GM12878 (cell line): ENCODE data around the gene REPS1. TPM values are rescaled to one million over a fixed set of nuclear protein-coding genes. Genes with fewer than 3 reads are reported as not detected.

ENCODE experiments used
- ASH2L ChIP-seq: fragments of 300-600, 200-600 bp; sonication (generic); IDR thresholded peaks from 2 replicates; pipeline ENCODE4 v1.6.1; 2017; ENCODE audit warnings: low read depth, mild to moderate bottlenecking, borderline replicate concordance
- BCL11A ChIP-seq: IDR thresholded peaks from 2 replicates; pipeline ENCODE4 v1.6.1; 2011; ENCODE audit warnings: low read depth, low read length
- BCL3 ChIP-seq: IDR thresholded peaks from 2 replicates; pipeline ENCODE4 v1.6.1; 2011; ENCODE audit warnings: borderline replicate concordance, low read depth, mild to moderate bottlenecking, moderate library complexity, low read length; ENCODE audit not compliant: insufficient read depth, poor library complexity, severe bottlenecking
- CBX3 ChIP-seq: fragments of 200-600 bp; sonication (generic); IDR thresholded peaks from 2 replicates; pipeline ENCODE4 v1.6.1; 2016; ENCODE audit warnings: low read depth, borderline replicate concordance
- CREM ChIP-seq: IDR thresholded peaks from 2 replicates; pipeline ENCODE4 v1.6.1; 2014; ENCODE audit warnings: antibody characterized with exemption, low read depth
- EGR1 ChIP-seq, 2 experiments: IDR thresholded peaks; 1 replicate in 1 of 2; 2 replicates in 1 of 2; pipeline ENCODE4 v1.6.1; 2011 to 2012; ENCODE audit warnings: low read depth in 2 of 2, low read length in 2 of 2, borderline replicate concordance in 1 of 2, mild to moderate bottlenecking in 1 of 2, moderate library complexity in 1 of 2
- POLR2AphosphoS2 ChIP-seq: IDR thresholded peaks from 2 replicates; pipeline ENCODE4 v1.6.1; 2011; ENCODE audit warnings: low read depth, mild to moderate bottlenecking, low read length, improper control_type of control experiment, moderate library complexity
- POLR2AphosphoS5 ChIP-seq: IDR thresholded peaks from 2 replicates; pipeline ENCODE4 v1.6.1; 2011; ENCODE audit warnings: mild to moderate bottlenecking, low read length, inconsistent platforms
- RAD51 ChIP-seq: fragments of 450-650 bp; IDR thresholded peaks from 2 replicates; pipeline ENCODE4 v1.6.1; 2016; ENCODE audit warnings: moderate library complexity, mild to moderate bottlenecking, inconsistent platforms
- SIX5 ChIP-seq: IDR thresholded peaks from 2 replicates; pipeline ENCODE4 v1.6.1; 2011; ENCODE audit warnings: mild to moderate bottlenecking, low read depth, low read length, moderate library complexity; ENCODE audit not compliant: severe bottlenecking
- TCF3 ChIP-seq: IDR thresholded peaks from 2 replicates; pipeline ENCODE4 v1.6.1; 2012; ENCODE audit warnings: low read depth, mild to moderate bottlenecking, low read length, borderline replicate concordance; ENCODE audit not compliant: insufficient read depth
- WRNIP1 ChIP-seq: IDR thresholded peaks from 2 replicates; pipeline ENCODE4 v1.6.1; 2011; ENCODE audit warnings: low read depth, low read length, improper control_type of control experiment, borderline replicate concordance
- ZBED1 ChIP-seq: IDR thresholded peaks from 2 replicates; pipeline ENCODE4 v1.6.1; 2016; ENCODE audit warnings: borderline replicate concordance
- ZBTB11 ChIP-seq: fragments of 450-650 bp; formaldehyde crosslinking; IDR thresholded peaks from 2 replicates; pipeline ENCODE4 v1.5.0; 2022; ENCODE audit warnings: mild to moderate bottlenecking, missing genetic modification characterization
- ZBTB33 ChIP-seq: fragments of 450-650 bp; IDR thresholded peaks from 2 replicates; pipeline ENCODE4 v1.6.1; 2017; ENCODE audit warnings: mild to moderate bottlenecking
- ZSCAN29 ChIP-seq: fragments of 450-650 bp; IDR thresholded peaks from 2 replicates; pipeline ENCODE4 v1.6.1; 2017; ENCODE audit warnings: mild to moderate bottlenecking, moderate library complexity
- polyA plus RNA-seq, 11 experiments: library from polyadenylated mRNA; depleted of rRNA in 4 of 11; unstranded in 6 of 11; stranded (reverse) in 5 of 11; fragments of >200 nt; fragmentation: Nextera tagmentation in 4 of 11; fragmentation: Illumina TruSeq in 1 of 11; extraction: Ambion mirVana in 4 of 11; extraction: Trizol in 1 of 11; gene quantifications; 1 replicate in 1 of 11; 2 replicates in 10 of 11; pipeline versions ENCODE4 v1.2.1 to v1.2.3, GENCODE V29; 2011 to 2016; ENCODE audit warnings: inconsistent platforms in 2 of 11, missing spikeins in 2 of 11, low read depth in 1 of 11
- total RNA-seq, 4 experiments: library from RNA; depleted of rRNA in 3 of 4; stranded (reverse); fragments of >200 nt in 3 of 4; fragmentation: Illumina TruSeq in 1 of 4; extraction: Trizol in 1 of 4; gene quantifications; 2 replicates each; pipeline versions ENCODE4 v1.2.1 to v1.2.3, GENCODE V29; 2013 to 2021
- TF ChIP-seq, protein P1 (sequence below): fragments of 450-650 bp; IDR thresholded peaks from 2 replicates; pipeline ENCODE4 v1.6.1; 2016; ENCODE audit warnings: mild to moderate bottlenecking

REPS1 gene
- total and polyA plus RNA-seq, 10 of the 15 experiments (the other 5 are each of a cell fraction or from before 2014, with no cell fraction given): 13.7 to 59.3 (median 31.7) TPM

- TF ChIP-seq, protein P1, sequence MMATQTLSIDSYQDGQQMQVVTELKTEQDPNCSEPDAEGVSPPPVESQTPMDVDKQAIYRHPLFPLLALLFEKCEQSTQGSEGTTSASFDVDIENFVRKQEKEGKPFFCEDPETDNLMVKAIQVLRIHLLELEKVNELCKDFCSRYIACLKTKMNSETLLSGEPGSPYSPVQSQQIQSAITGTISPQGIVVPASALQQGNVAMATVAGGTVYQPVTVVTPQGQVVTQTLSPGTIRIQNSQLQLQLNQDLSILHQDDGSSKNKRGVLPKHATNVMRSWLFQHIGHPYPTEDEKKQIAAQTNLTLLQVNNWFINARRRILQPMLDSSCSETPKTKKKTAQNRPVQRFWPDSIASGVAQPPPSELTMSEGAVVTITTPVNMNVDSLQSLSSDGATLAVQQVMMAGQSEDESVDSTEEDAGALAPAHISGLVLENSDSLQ: peak; percentile 74
- TF ChIP-seq WRNIP1 (no peak), SIX5 (no peak), TCF3 (peak; percentile 58; the same call in 1 of the 2 replicates), CREM (peak; percentile 43; the same call in 1 of the 2 replicates), ZBTB33 (no peak), ZBED1 (no peak), BCL3 (peak; percentile 15), EGR1 (IDR thresholded peaks at IDR 0.05; ENCODE audit: borderline replicate concordance in 1 of 2, low read depth in 2 of 2, low read length in 2 of 2) (no peak), POLR2AphosphoS5 (no peak), POLR2AphosphoS2 (no peak), ZSCAN29 (no peak), ZBTB11 (CRISPR knock-in tag) (no peak), BCL11A (peak; percentile 86), CBX3 (no peak), ASH2L (no peak), RAD51 (no peak)
Observed at GRCh38 chr6:138882369-138883017, 105.6 kb downstream of the REPS1 start (continued).
